GM10266 (cell line): ENCODE data around the gene HPF1.
A peak's percentile ranks its signal among the peaks of the same experiment; 100 is the strongest.
"Not testable (repeated sequence)": the region's sequence is repeated elsewhere in the genome, so short reads cannot be mapped to it uniquely, and the experiment has no call there.

Source experiments
- DNase-seq: peaks from one replicate; pipeline ENCODE4 v3.0.0; 2012; ENCODE audit errors: extremely low spot score
- TF ChIP-seq, protein P1 (sequence below): IDR thresholded peaks from 2 replicates; pipeline ENCODE4 v1.5.1; 2012; ENCODE audit warnings: mild to moderate bottlenecking, low read depth; ENCODE audit not compliant: control insufficient read depth, insufficient read depth; ENCODE audit errors: missing control alignments

HPF1 gene

DNA sequence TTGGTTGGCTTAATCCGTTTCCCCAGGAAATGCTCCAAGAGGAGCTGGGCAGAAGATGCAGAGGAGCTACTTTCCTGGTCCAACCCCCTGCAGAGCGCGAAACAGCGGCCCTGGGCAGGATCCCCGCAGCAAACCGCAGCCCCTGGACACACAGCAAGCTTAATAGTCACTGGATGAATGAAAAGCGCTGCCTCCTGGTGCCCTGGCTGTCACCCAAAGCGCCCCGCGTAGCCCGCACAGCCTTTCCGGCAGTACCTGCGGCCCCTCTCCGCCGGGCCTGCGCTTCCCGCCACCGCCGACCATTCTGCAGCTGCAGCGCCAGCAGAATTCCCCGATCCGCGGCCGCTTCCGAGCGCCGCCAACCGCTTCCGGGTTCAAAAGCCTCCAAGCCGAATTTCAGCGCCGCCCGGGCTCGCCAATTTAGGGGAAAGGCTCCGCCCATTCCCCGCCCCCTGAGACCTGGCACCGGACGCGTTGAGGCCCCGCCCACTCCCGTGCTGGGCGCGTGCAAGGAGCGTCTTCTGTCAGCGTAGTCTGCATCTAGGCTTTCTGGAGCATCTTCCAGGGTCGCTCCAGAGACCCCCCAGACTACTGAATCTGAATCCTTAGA lies at the start of gene HPF1:
HPF1 (minus strand) TSS at position 370 of the 610 bp plus-strand sequence; CDS start at position 303, 67 bp downstream.
- TF ChIP-seq, protein P1, sequence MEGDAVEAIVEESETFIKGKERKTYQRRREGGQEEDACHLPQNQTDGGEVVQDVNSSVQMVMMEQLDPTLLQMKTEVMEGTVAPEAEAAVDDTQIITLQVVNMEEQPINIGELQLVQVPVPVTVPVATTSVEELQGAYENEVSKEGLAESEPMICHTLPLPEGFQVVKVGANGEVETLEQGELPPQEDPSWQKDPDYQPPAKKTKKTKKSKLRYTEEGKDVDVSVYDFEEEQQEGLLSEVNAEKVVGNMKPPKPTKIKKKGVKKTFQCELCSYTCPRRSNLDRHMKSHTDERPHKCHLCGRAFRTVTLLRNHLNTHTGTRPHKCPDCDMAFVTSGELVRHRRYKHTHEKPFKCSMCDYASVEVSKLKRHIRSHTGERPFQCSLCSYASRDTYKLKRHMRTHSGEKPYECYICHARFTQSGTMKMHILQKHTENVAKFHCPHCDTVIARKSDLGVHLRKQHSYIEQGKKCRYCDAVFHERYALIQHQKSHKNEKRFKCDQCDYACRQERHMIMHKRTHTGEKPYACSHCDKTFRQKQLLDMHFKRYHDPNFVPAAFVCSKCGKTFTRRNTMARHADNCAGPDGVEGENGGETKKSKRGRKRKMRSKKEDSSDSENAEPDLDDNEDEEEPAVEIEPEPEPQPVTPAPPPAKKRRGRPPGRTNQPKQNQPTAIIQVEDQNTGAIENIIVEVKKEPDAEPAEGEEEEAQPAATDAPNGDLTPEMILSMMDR, result no peak
- DNase-seq, result peak; percentile 91

DNA sequence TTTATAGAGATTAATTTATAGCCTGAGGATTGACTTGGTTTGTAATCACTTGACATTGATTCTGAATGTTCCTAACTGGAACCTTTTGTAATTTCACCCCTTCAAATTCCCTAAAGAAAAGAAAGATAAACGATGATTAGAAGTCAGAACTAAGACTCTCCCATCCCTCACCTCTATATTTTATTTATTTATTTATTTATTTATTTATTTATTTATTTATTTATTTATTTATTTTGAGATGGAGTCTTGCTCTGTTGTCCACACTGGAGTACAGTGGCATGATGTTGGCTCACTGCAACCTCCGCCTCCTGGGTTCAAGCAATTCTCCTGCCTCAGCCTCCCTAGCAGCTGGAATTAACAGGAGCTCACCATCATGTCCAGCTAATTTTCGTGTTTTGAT lies 49.0 kb upstream of the HPF1 start:
- not testable (repeated sequence) for DNase-seq

DNA sequence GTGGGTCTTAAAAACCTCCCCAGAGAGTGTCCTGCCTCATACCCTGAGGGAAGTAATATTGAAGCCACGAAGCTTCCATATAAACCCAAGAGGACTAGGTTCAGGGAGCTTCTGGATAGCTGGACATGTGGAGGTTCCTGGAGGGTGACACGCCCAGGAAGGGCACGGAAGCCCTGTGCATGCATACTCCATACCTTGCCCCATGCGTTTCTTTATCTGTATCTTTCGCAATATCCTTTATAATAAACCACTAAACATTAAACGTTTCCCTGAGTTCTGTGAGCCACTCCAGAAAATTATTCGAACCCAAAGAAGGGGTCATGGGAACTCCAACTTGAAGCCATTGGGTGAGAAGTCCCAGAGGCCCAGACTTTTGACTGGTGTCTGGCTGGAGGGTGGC lies 45.7 kb upstream of the HPF1 start:
- TF ChIP-seq, protein P1, result no peak
- no peak for DNase-seq

DNA sequence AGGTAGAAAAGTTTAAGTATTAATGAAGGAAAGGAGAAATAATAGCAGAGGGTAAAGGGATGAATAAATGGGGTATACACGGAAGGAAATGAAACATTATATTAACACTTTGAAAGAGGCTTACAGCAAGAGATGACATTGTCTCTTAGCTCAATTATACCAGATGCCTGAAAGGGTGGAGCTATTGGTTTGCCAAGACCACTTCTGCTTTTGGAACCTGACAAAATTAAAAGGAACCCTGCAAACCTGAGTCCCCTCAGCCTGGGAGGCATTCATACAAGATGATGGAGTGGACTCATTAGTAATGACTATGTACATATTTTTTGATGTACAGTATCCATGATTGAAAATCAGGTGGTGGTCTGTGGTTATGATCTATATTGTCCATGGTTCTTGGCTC lies 45.1 kb upstream of the HPF1 start:
- TF ChIP-seq, protein P1, result no peak
- no peak for DNase-seq

DNA sequence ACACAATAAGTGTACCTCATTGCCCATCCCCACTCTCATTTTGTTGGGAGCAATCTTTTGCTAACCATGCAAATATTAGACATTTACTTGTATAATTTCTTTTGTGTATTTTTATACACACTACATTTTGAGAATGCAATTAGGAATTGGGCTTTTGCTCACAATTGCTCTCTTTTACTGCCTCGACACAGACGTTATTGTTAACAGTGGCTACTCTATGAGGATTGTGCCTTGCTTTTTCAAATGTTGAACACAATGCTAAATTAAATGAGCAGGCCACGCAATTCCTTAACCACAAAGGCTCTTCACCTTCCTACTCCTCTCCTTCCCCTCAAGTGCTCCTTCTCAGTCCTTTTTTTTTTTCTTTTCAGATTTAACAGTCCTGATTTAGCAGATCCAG lies 42.8 kb upstream of the HPF1 start:
- TF ChIP-seq, protein P1, result no peak

DNA sequence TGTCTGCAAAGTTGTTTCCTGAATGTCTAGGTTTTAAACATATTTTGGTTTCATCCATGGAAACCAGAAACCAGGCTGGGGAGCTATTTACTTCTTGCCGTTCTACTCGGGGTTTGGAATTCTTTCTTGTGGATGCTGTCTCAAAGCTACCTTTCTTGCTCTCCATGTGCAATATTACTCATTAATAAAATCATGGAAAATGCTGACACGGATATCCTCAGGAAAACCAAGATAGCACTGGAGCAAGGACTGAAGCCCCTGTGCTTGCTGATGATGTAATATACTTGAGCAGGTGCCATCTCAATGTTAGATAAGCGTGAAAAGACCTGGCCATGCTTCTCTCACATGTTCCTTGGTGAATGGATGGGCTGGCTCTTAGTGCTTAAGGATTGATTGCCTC lies 41.5 kb upstream of the HPF1 start:
- DNase-seq, result no peak
- TF ChIP-seq, protein P1, result no peak

More for the DNA sequence above, 42.8 kb upstream of the HPF1 start:
- DNase-seq, result no peak

DNA sequence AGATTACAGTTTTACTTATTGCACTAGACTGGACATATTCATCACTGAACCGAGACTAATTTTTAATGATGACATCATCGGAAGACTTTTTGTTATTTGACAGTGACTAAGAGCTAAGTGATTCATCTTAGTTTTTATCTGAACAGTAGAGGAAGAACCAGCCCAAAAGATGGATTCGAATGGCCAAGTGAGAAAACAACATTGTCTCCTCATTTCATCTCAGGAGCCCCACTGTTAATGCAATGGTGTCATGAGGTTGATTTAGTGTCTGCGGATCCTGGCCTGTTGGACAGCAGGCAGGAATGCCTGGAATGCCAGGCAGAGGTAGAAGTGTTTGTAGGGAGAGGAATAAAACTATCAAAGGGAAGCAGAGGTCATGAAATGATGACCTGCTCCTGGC lies 37.8 kb upstream of the HPF1 start:
- TF ChIP-seq, protein P1, result no peak
- no peak for DNase-seq

DNA sequence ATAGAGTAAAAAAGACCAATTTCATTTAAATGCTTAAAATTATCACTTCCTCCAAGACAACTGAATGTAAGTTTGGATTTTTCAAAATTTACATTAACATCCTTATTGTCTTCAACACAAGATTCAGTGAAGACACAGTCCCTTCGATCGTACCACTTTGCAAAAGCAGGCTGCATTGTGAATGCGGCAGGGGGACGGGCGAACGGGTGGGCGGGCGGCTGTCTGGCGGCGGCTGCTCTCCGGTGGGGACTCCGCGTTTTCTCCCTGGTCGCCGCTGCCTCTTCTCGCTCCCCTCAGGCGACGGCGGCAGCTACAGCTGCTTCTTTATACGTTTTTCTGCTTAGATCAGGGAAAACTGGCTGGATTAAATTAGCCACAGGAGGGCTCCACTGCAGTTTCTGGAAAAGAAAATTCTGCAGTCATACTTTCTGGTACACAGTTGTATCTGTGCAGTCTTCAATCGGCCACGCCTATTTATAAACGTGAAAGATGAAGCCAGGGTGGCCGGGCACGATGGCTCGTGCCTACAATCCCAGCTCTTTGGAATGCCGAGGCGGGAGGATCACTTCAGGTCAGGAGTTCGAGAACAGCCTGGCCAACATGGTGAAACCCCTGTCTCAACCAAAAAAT lies 33.9 kb upstream of the HPF1 start:
- TF ChIP-seq, protein P1, result peak; percentile 24
- no peak for DNase-seq
